Fibroblast of the aortic adventitia (primary cell): ENCODE data around the gene TBX4. TPM values are rescaled to one million over a fixed set of nuclear protein-coding genes. Genes with fewer than 3 reads are reported as not detected.

Source experiments
- DNase-seq: peaks from one replicate; pipeline ENCODE4 v3.0.0-alpha.2; 2010; ENCODE audit warnings: low read depth
- H3K4me3 ChIP-seq: 2 replicates; pipeline ENCODE4 v1.5.1; 2011; ENCODE audit warnings: low read depth, mild to moderate bottlenecking, control low read depth, low read length, moderate library complexity
- total RNA-seq: library from RNA; depleted of rRNA; stranded (reverse); fragments of >200 nt; gene quantifications from 2 replicates; pipeline ENCODE4 v1.2.3, GENCODE V29; 2012; ENCODE audit warnings: low replicate concordance
- TF ChIP-seq, protein P1 (sequence below): IDR thresholded peaks from 2 replicates; pipeline ENCODE4 v1.5.1; 2011; ENCODE audit warnings: mild to moderate bottlenecking, low read length, control low read depth, inconsistent platforms; ENCODE audit not compliant: insufficient read depth

The TBX4 gene
- total RNA-seq, 1 donor: not detected

DNA sequence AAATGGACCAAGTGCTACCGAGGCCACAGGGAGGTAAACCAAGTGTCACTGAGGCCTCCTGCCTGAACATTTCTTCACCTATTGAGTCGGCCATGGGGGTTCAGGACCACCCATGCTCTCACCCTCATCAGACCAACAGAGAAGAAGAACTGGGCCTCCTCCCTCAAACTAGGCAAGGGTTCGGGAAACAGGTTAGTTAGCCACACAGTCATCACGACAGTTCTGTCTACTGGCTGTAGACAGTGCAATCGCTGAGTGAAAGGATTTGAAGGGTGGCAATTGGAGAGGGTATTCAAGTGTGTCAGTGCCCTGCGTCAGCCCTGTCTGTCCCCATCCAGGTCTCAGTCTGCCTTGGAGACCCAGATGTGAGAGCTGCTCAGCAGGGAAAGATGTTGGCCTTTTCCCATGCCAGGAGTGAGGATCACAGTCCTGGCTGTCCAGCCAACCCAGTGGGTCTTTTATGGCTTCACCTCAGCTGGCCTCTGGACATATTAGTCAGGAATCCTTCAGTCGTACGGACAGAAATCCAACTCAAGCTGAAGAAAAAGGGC, 32.7 kb upstream of the TBX4 start:
- TF ChIP-seq, protein P1, sequence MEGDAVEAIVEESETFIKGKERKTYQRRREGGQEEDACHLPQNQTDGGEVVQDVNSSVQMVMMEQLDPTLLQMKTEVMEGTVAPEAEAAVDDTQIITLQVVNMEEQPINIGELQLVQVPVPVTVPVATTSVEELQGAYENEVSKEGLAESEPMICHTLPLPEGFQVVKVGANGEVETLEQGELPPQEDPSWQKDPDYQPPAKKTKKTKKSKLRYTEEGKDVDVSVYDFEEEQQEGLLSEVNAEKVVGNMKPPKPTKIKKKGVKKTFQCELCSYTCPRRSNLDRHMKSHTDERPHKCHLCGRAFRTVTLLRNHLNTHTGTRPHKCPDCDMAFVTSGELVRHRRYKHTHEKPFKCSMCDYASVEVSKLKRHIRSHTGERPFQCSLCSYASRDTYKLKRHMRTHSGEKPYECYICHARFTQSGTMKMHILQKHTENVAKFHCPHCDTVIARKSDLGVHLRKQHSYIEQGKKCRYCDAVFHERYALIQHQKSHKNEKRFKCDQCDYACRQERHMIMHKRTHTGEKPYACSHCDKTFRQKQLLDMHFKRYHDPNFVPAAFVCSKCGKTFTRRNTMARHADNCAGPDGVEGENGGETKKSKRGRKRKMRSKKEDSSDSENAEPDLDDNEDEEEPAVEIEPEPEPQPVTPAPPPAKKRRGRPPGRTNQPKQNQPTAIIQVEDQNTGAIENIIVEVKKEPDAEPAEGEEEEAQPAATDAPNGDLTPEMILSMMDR: no peak
- no peak for DNase-seq
- no peak overlapping the region for H3K4me3 ChIP-seq

DNA sequence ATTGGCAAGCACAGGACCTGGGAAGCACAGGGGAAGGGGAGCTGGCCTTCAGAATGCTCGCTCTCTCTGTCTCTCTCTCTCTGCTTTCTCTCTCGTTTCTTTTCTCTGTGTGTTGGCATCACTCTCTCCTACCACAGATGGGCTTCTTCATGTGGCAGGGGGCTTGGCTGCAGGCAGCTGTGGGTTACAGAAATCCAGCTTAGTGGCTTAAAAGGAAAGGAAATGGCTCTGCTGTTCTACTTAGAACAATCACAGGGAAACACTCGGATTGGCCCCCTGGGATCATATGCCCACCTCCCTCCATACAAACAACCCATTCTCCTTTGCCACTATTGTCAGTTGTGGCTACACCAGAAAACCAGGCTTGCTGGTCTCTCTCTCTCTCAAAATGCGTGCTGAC, 32.2 kb upstream of the TBX4 start:
- no peak for DNase-seq
- TF ChIP-seq, protein P1: no peak
- no peak overlapping the region for H3K4me3 ChIP-seq

DNA sequence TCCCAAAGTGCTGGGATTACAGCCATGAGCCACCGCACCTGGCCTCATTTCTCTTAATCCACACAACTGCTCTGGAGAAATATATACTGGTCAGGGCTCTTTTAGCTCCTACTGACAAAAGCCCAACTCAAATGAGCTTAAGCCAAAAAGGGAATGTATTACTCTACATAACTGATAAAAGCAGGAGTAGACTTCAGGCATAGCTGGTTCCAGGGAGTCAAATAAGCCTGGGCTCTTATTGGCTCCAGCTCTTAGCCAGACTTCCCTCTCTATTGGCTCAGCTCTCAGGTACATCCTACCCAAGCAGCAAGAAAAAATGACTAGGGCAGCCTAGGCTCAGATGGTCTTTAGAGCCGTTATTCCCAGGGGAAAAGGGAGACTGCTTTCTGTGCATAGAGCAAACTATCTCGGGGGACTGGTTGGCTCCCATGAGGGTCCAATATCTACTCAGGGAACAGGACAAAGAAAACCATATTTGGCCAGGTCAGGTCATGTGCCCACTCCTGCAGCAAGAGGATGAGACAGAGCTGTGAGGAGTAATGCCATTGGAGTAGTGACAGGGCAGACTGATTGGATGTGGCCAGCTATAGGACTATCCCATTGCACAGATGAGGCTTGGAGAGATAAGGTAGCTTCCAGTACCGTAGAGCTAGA, 31.4 kb upstream of the TBX4 start:
- TF ChIP-seq, protein P1: no peak
- H3K4me3 ChIP-seq: no peak overlapping the region
- no peak for DNase-seq

DNA sequence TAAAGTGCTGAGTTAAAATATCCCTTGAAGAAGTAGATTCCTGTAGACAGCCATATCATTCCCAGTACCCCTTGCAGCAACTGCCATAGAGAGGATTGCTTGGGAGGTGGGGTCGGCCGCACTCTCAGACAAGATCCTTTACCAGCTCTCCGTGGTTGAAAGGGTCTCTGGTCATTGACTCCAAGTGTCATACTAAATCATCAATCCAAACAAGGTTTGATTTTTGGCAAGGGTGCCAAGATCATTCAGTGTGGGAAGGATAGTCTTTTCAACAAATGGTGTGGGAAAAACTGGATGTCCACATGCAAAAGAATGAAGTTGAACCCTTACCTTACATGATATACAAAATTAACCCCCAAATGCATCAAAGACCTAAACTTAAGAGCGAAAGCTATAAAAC, 30.8 kb upstream of the TBX4 start:
- TF ChIP-seq, protein P1: no peak
- DNase-seq: no peak

DNA sequence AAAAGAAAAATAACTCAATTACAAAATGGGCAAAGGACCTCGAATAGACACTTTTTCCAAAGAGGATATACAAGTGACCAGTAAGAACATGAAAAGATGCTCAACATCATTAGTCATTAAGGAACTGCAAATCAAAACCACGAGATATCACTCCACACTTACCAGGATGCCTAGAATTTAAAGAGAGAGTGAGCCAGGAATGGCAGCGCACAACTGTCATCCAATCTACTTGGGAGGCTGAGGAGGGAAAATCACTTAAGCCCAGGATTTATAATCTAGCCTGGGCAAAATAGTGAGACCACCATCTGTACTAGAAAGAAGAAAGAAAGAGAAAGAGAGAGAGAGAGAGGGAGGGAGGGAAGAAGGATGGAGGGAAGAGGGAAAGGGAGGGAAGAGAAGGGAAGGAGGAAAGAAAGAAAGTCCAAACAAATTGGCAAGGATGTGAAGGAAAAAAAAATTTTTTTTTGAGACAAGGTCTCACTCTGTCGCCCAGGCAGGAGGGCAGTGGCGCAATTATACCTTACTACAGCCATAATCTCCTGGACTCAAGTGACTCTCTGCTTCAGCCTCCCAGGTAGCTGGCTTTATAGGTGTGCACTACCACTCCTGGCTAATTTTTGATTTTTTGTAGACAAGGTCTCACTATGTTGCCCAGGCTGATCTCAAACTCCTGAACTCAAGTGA, 30.0 kb upstream of the TBX4 start:
- DNase-seq: no peak
- TF ChIP-seq, protein P1: no peak
- H3K4me3 ChIP-seq: no peak overlapping the region

More for the DNA sequence above, 30.8 kb upstream of the TBX4 start:
- H3K4me3 ChIP-seq: no peak overlapping the region

DNA sequence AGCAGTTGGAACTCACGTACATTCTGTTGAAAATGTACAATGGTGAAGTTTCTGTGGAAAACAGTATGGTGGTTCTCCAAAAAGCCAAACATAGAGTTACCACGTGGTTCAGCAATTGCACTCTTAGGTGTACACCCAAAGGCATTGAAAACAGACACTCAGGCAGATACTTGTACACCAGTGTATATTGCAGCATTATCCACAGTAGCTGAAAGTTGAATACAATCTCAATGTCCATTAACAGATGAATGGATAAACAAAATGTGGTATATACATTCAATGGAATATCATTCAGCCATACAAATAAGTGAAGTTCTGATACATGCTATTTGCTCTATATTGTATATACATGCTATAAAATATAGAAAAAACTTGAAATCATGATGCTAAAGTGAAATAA, 29.4 kb upstream of the TBX4 start:
- H3K4me3 ChIP-seq: no peak overlapping the region
- TF ChIP-seq, protein P1: no peak
- no peak for DNase-seq
